Omental fat pad (tissue), 4 donors: Measurements from ENCODE around the gene TCHP. TPM values are rescaled to one million over a fixed set of nuclear protein-coding genes. Genes with fewer than 3 reads are reported as not detected.

Source experiments
- ATAC-seq: fragments of 150-250 bp; one replicate; pipeline ENCODE4 v1.9.1; 2016; ENCODE audit warnings: mild to moderate bottlenecking, moderate library complexity; ENCODE audit not compliant: low FRiP score
- DNase-seq: peaks from one replicate; pipeline ENCODE4 v3.0.0-alpha.2; 2019; ENCODE audit warnings: low spot score
- CTCF ChIP-seq, 3 donors: fragments of 450-650 bp; IDR thresholded peaks; one replicate each; pipeline ENCODE4 v1.5.1; 2016 to 2017; ENCODE audit warnings: antibody characterized with exemption in 3 of 3, mild to moderate bottlenecking in 3 of 3, moderate library complexity in 2 of 3
- total RNA-seq, 4 donors: library from RNA; depleted of rRNA; stranded (reverse); fragments of >200 nt; gene quantifications; one replicate each; pipeline ENCODE4 v1.1.0, GENCODE V29; 2016

The TCHP gene
- total RNA-seq, 4 donors from 2014 or later = 7.0 to 30.1 (median 12.1) TPM

GRCh38 chr12:109923038-109923437, 23.0 kb downstream of the TCHP start:
- TF ChIP-seq CTCF (IDR thresholded peaks at IDR 0.05) = no peak
- ATAC-seq = no peak

GRCh38 chr12:109923481-109924245, 23.6 kb downstream of the TCHP start:
- DNase-seq = no peak
- TF ChIP-seq CTCF (IDR thresholded peaks at IDR 0.05) = no peak
- ATAC-seq = no peak

More at GRCh38 chr12:109923038-109923437, 23.0 kb downstream of the TCHP start:
- DNase-seq = no peak

- ATAC-seq (no peak), DNase-seq (no peak)
- no peak for TF ChIP-seq CTCF (IDR thresholded peaks at IDR 0.05)
These were observed 25.2 kb downstream of the TCHP start for GRCh38 chr12:109925185-109925840.

DNA sequence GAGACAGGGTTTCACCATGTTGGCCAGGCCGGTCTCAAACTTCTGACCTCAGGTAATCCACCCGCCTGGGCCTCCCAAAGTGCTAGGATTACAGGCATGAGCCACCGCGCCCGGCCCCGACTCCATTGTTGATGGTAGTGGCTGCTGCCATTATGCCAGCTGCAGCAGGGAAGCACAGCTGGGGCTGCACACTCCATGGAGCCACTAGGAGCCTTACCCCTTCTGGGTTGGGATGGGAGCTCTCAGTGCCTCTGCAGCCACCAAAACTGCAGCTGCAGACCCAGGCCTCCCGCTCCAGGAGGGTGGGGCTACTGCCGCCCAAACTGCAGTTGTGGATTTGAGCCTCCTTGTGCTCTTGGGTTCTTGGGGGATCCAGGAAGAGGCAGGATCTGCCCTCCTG, 25.9 kb downstream of the TCHP start:
- TF ChIP-seq CTCF (IDR thresholded peaks at IDR 0.05) = no peak

DNA sequence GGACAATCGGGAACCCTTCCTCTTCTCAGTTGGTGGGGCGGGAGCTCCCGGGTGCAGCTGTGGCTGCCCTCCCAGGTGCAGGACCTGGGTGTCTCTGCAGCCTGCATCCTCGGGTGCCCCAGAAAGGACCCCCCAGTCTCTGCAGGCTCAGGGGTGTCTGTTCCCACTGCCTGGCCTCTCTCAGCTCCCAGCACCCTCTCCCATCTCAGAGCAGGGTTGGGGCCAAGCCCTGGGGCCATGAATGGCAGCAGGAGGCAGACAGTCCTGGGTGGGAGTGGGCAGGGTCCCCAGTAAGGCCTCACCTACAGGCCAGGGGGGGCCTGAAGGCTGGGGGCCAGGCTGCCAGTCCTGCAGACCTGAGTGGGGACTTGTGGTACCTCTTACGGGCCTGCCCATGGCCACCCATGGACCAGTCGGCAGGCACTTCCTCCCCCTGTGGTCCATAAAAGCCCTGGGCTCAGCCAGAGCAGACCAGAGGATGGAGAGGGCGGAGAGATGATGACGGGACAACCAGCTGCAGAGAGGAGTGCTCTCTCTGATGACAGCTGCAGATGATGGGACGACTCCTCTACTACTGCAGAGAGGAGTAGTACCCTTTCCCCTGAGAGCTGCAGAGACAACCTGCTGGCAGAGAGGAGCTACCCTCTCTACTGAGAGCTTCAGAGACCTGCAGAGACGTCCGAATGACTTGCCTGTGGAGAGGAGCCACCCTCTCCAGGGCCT, 26.6 kb downstream of the TCHP start:
- ATAC-seq = no peak
- TF ChIP-seq CTCF (IDR thresholded peaks at IDR 0.05) = no peak
- no peak for DNase-seq

More for the DNA sequence above, 25.9 kb downstream of the TCHP start:
- no peak for DNase-seq
- no peak for ATAC-seq

- no peak for ATAC-seq
- no peak for TF ChIP-seq CTCF (IDR thresholded peaks at IDR 0.05)
- DNase-seq = no peak
These were observed 27.5 kb downstream of the TCHP start for GRCh38 chr12:109927622-109928021.
